Cardiac fibroblast (primary cell): Measurements from ENCODE around the gene RPS27L.
A peak's percentile ranks its signal among the peaks of the same experiment; 100 is the strongest.
"Not testable (repeated sequence)": the region's sequence is repeated elsewhere in the genome, so short reads cannot be mapped to it uniquely, and the experiment has no call there.

Source experiments
- DNase-seq, 2 donors: peaks; one replicate each; pipeline versions ENCODE4 v3.0.0 to v3.0.0-alpha.2; 2010; ENCODE audit warnings: low read depth in 2 of 2
- H3K4me3 ChIP-seq, 2 donors: replicated peaks in 1 of 2; 1 replicate in 1 of 2; 2 replicates in 1 of 2; pipeline ENCODE4 v1.5.1; 2011; ENCODE audit warnings: low read depth in 2 of 2, low read length in 2 of 2, mild to moderate bottlenecking in 2 of 2, moderate library complexity in 1 of 2
- TF ChIP-seq, protein P1 (sequence below): IDR thresholded peaks from one replicate; pipeline ENCODE4 v1.5.1; 2011; ENCODE audit warnings: low read depth, mild to moderate bottlenecking, low read length, inconsistent platforms

Gene RPS27L

DNA sequence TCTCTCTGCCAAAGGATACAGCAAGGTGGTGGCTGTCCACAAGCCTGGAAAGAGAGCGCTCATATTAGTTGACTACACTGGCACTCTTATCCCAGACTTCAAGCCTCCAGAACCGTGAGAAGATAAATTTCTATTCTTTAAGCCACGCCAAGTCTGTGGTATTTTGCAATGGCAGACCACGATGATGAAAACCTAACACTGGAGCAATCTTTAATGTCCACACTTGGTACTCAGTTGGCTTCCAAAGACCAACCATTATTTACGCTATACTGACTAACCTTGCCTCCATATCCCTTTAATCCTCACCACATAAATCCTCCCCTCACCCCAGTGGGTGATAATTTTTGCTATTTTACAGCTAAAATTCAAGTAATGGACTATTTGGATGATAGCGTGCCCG lies 52.5 kb downstream of the RPS27L start:
- TF ChIP-seq, protein P1, sequence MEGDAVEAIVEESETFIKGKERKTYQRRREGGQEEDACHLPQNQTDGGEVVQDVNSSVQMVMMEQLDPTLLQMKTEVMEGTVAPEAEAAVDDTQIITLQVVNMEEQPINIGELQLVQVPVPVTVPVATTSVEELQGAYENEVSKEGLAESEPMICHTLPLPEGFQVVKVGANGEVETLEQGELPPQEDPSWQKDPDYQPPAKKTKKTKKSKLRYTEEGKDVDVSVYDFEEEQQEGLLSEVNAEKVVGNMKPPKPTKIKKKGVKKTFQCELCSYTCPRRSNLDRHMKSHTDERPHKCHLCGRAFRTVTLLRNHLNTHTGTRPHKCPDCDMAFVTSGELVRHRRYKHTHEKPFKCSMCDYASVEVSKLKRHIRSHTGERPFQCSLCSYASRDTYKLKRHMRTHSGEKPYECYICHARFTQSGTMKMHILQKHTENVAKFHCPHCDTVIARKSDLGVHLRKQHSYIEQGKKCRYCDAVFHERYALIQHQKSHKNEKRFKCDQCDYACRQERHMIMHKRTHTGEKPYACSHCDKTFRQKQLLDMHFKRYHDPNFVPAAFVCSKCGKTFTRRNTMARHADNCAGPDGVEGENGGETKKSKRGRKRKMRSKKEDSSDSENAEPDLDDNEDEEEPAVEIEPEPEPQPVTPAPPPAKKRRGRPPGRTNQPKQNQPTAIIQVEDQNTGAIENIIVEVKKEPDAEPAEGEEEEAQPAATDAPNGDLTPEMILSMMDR: no peak
- peak; percentile 64 to 66 for DNase-seq
- no peak overlapping the region for H3K4me3 ChIP-seq

DNA sequence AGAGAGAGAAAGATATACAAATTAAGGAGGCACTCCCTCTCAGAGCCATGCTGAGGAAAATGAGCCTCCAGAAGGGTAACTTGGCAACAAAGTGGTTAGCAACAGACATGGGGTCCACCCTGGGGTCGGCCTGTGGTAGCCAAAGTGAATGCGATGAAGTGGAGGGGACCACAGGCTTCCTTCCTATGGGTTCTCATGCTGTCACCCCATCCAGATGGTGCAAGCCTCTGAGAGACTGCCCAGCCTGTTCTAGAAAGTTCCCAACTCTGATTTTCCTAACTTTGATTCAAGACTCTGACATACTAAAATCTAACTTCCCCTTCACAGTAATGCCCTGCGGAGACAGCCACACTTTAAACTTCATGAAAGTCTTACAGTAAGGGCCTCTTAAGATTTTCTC lies 53.9 kb downstream of the RPS27L start:
- no peak for DNase-seq
- TF ChIP-seq, protein P1: no peak
- H3K4me3 ChIP-seq: no peak overlapping the region

DNA sequence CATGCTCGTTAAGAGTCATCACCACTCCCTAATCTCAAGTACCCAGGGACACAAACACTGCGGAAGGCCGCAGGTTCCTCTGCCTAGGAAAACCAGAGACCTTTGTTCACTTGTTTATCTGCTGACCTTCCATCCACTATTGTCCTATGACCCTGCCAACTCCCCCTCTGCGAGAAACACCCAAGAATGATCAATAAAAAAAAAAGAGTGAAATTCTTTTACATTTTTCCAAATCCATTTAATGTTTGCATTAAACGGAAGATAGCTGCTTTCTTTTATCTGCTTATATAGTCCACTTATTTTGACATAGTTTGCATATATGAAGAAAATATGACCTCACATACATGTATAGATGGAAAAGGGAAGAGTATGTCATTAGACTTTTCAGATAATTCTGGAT lies 57.7 kb downstream of the RPS27L start:
- not testable (repeated sequence) for H3K4me3 ChIP-seq, DNase-seq

DNA sequence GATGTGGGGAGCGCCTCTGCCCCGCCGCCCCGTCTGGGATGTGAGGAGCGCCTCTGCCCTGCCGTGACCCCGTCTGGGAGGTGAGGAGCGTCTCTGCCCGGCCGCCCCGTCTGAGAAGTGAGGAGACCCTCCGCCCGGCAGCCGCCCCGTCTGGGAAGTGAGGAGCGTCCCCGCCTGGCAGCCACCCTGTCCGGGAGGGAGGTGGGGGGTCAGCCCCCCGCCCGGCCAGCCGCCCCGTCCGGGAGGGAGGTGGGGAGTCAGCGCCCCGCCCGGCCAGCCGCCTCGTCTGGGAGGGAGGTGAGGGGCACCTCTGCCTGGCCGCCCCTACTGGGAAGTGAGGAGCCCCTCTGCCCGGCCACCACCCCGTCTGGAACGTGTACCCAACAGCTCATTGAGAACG lies 58.4 kb downstream of the RPS27L start:
- not testable (repeated sequence) for H3K4me3 ChIP-seq, DNase-seq
